BLaER1 treated with 17β-estradiol and CSF1 and Interleukin-3, amounts not matched to agents 10 nM and 100 nM (cell line): ENCODE measurements around the gene RANBP9.

ENCODE experiments used
- H3K27ac ChIP-seq, 11 experiments: shearing (Covaris generic); formaldehyde crosslinking; 2 replicates each; pipeline ENCODE4 v1.8.1; 2022
- H3K27me3 ChIP-seq, 11 experiments: shearing (Covaris generic); formaldehyde crosslinking; 2 replicates each; pipeline ENCODE4 v1.8.1; 2022
- H3K36me3 ChIP-seq, 11 experiments: shearing (Covaris generic); formaldehyde crosslinking; 2 replicates each; pipeline ENCODE4 v1.8.1; 2022
- H3K4me1 ChIP-seq, 10 experiments: shearing (Covaris generic); formaldehyde crosslinking; 2 replicates each; pipeline ENCODE4 v1.8.1; 2022
- H3K4me2 ChIP-seq, 11 experiments: shearing (Covaris generic); formaldehyde crosslinking; 2 replicates each; pipeline ENCODE4 v1.8.1; 2022
- H3K4me3 ChIP-seq, 10 experiments: shearing (Covaris generic); formaldehyde crosslinking; 2 replicates each; pipeline ENCODE4 v1.8.1; 2022
- H3K9ac ChIP-seq, 11 experiments: shearing (Covaris generic); formaldehyde crosslinking; 2 replicates each; pipeline ENCODE4 v1.8.1; 2022
- H3K9me3 ChIP-seq, 11 experiments: shearing (Covaris generic); formaldehyde crosslinking; replicated peaks in 1 of 11; 2 replicates each; pipeline ENCODE4 v1.8.1; 2022
- H4K20me1 ChIP-seq, 11 experiments: shearing (Covaris generic); formaldehyde crosslinking; 2 replicates each; pipeline ENCODE4 v1.8.1; 2022
- Cebpa-rat ChIP-seq, 11 experiments: shearing (Covaris generic); IDR thresholded peaks; 2 replicates each; pipeline ENCODE4 v1.8.1; 2022

RANBP9 gene

DNA sequence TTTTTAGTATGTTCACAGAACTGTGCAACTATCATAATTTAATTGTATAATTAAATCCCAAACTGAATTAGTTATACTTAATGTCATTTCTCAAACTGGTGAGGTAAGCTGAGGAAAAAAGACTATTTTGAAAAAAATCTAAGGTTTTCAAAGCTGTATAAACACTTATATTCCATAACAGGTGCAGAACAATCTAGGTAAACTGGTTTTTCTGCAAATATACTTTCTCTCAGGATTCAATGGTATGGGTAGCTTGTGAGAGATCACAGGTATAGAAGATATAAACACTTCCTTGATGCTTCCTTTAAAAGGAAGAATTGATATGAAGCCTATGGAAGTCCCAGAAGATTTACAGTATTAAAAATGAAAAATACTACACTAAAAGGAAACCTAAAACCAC, 62.8 kb downstream of the RANBP9 start:
- Histone ChIP-seq H3K9me3 (no peaks in the 10 kb centered on the region), H3K36me3 (peaks cover 41 to 84% (median 67%) of the 10 kb centered on the region in 11 experiments), H3K4me2 (no peak overlapping the region), H4K20me1 (peaks cover 0 to 82% (median 5%) of the 10 kb centered on the region in 11 experiments; a peak in 9 of 22 replicates), H3K4me1 (peaks cover 0 to 16% (median 7%) of the 10 kb centered on the region in 10 experiments; a peak in 15 of 20 replicates), H3K27ac (no peak overlapping the region), H3K27me3 (no peaks in the 10 kb centered on the region), H3K9ac (no peak overlapping the region), H3K4me3 (no peak overlapping the region)
- no peak for TF ChIP-seq Cebpa-rat (IDR thresholded peaks at IDR 0.05)

- Histone ChIP-seq H3K27ac (no peak overlapping the region), H4K20me1 (peaks cover 0 to 57% (median 3%) of the 10 kb centered on the region in 11 experiments; a peak in 7 of 22 replicates), H3K4me2 (no peak overlapping the region), H3K9ac (no peak overlapping the region), H3K27me3 (no peaks in the 10 kb centered on the region), H3K4me3 (no peak overlapping the region), H3K9me3 (no peaks in the 10 kb centered on the region), H3K36me3 (peaks cover 58 to 87% (median 75%) of the 10 kb centered on the region in 11 experiments), H3K4me1 (peaks cover 0 to 19% (median 7%) of the 10 kb centered on the region in 10 experiments; a peak in 15 of 20 replicates)
- no peak for TF ChIP-seq Cebpa-rat (IDR thresholded peaks at IDR 0.05)
These were observed 68.5 kb downstream of the RANBP9 start for GRCh38 chr6:13643125-13643524.

GRCh38 chr6:13641315-13641714, 70.3 kb downstream of the RANBP9 start:
- Histone ChIP-seq H3K4me2 (no peak overlapping the region), H3K36me3 (peaks cover 68 to 100% (median 91%) of the 10 kb centered on the region in 11 experiments), H3K9ac (no peak overlapping the region), H3K4me1 (peaks cover 0 to 29% (median 21%) of the 10 kb centered on the region in 10 experiments; a peak in 16 of 20 replicates), H3K27ac (no peak overlapping the region), H3K27me3 (no peaks in the 10 kb centered on the region), H3K9me3 (no peaks in the 10 kb centered on the region), H4K20me1 (peaks cover 0 to 56% (median 0%) of the 10 kb centered on the region in 11 experiments; a peak in 3 of 22 replicates), H3K4me3 (no peak overlapping the region)
- TF ChIP-seq Cebpa-rat (IDR thresholded peaks at IDR 0.05), result no peak

- H3K4me1 ChIP-seq, result peaks cover 0 to 45% (median 32%) of the 10 kb centered on the region in 10 experiments; a peak in 16 of 20 replicates
- H3K36me3 ChIP-seq, result peaks cover 69 to 100% (median 91%) of the 10 kb centered on the region in 11 experiments
- H3K27ac ChIP-seq, result peak overlapping the region in 3 of 11 experiments; percentile 27 to 75 (median 45); a peak in 3 of 22 replicates
- H3K4me3 ChIP-seq, result no peak overlapping the region
- H3K27me3 ChIP-seq, result no peaks in the 10 kb centered on the region
- peak overlapping the region in 1 of 11 experiments; percentile 75; a peak in 1 of 22 replicates for H3K4me2 ChIP-seq
- H4K20me1 ChIP-seq, result peaks cover 0 to 59% (median 0%) of the 10 kb centered on the region in 11 experiments; a peak in 3 of 22 replicates
- no peak for TF ChIP-seq Cebpa-rat (IDR thresholded peaks at IDR 0.05)
- no peak overlapping the region for H3K9ac ChIP-seq
- no peaks in the 10 kb centered on the region for H3K9me3 ChIP-seq
These were observed 73.0 kb downstream of the RANBP9 start for GRCh38 chr6:13638626-13639025.

- H3K4me2 ChIP-seq, result peak overlapping the region in 6 of 11 experiments; percentile 64 to 82 (median 74); a peak in 6 of 22 replicates
- TF ChIP-seq Cebpa-rat (IDR thresholded peaks at IDR 0.05), result no peak
- peak overlapping the region in 3 of 11 experiments; percentile 45 to 75 (median 49); a peak in 3 of 22 replicates for H3K27ac ChIP-seq
- peaks cover 69 to 100% (median 91%) of the 10 kb centered on the region in 11 experiments for H3K36me3 ChIP-seq
- H3K27me3 ChIP-seq, result no peaks in the 10 kb centered on the region
- H3K9me3 ChIP-seq, result no peaks in the 10 kb centered on the region
- H3K4me3 ChIP-seq, result no peak overlapping the region
- peaks cover 0 to 54% (median 0%) of the 10 kb centered on the region in 11 experiments; a peak in 3 of 22 replicates for H4K20me1 ChIP-seq
- no peak overlapping the region for H3K9ac ChIP-seq
- H3K4me1 ChIP-seq, result peaks cover 0 to 45% (median 32%) of the 10 kb centered on the region in 10 experiments; a peak in 16 of 20 replicates
These were observed 73.6 kb downstream of the RANBP9 start for GRCh38 chr6:13638014-13638413.

GRCh38 chr6:13635948-13636658, 75.5 kb downstream of the RANBP9 start:
- Histone ChIP-seq H3K4me3 (peak overlapping the region in 3 of 10 experiments; percentile 13 to 40 (median 23); a peak in 3 of 20 replicates), H3K27ac (peak overlapping the region in 10 of 11 experiments; percentile 37 to 75 (median 58); a peak in 16 of 22 replicates), H3K9me3 (no peaks in the 10 kb centered on the region), H3K4me2 (peak overlapping the region; percentile 1 to 82 (median 68); a peak in 19 of 22 replicates), H3K4me1 (peaks cover 0 to 45% (median 32%) of the 10 kb centered on the region in 10 experiments; a peak in 16 of 20 replicates), H3K9ac (peak overlapping the region in 8 of 11 experiments; percentile 15 to 56 (median 34); a peak in 8 of 22 replicates), H3K27me3 (no peaks in the 10 kb centered on the region), H4K20me1 (peaks cover 0 to 48% (median 0%) of the 10 kb centered on the region in 11 experiments; a peak in 4 of 22 replicates), H3K36me3 (peaks cover 71 to 100% (median 98%) of the 10 kb centered on the region in 11 experiments)
- no peak for TF ChIP-seq Cebpa-rat (IDR thresholded peaks at IDR 0.05)

GRCh38 chr6:13633343-13633742, 78.3 kb downstream of the RANBP9 start:
- Histone ChIP-seq H3K4me2 (no peak overlapping the region), H3K9me3 (no peaks in the 10 kb centered on the region), H3K4me1 (peaks cover 0 to 41% (median 31%) of the 10 kb centered on the region in 10 experiments; a peak in 16 of 20 replicates), H3K27me3 (no peaks in the 10 kb centered on the region), H3K27ac (no peak overlapping the region), H3K4me3 (no peak overlapping the region), H3K9ac (no peak overlapping the region), H4K20me1 (peaks cover 0 to 67% (median 0%) of the 10 kb centered on the region in 11 experiments; a peak in 8 of 22 replicates), H3K36me3 (peaks cover 76 to 100% (median 98%) of the 10 kb centered on the region in 11 experiments)
- TF ChIP-seq Cebpa-rat (IDR thresholded peaks at IDR 0.05), result no peak

DNA sequence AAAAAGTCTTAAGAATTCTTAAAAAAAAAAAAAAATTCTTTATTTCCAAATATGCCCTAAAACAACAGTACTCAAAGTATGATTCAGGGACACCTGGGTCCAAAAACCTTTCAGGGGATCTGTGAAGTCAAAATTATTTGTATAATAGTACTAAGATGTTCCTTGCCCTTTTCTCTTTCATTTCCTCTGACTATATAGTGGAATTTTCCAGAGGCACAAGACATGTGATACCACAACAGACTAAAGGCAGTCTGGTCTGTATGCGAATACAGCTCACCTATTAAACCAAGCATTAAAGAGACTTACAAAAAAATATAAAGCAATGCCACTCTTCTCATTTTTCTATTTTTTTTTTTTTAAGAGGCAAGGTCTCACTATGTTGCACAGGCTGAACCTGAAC, 81.1 kb downstream of the RANBP9 start:
- Histone ChIP-seq H3K27ac (no peak overlapping the region), H3K4me1 (peaks cover 0 to 25% (median 3%) of the 10 kb centered on the region in 10 experiments; a peak in 11 of 20 replicates), H3K4me3 (no peak overlapping the region), H4K20me1 (peaks cover 0 to 67% (median 6%) of the 10 kb centered on the region in 11 experiments; a peak in 8 of 22 replicates), H3K9ac (no peak overlapping the region), H3K4me2 (no peak overlapping the region), H3K9me3 (no peaks in the 10 kb centered on the region), H3K27me3 (no peaks in the 10 kb centered on the region), H3K36me3 (peaks cover 87 to 100% (median 99%) of the 10 kb centered on the region in 11 experiments)
- TF ChIP-seq Cebpa-rat (IDR thresholded peaks at IDR 0.05), result no peak
